ENCODE data around the gene GHRHR.

GHRHR gene

DNA sequence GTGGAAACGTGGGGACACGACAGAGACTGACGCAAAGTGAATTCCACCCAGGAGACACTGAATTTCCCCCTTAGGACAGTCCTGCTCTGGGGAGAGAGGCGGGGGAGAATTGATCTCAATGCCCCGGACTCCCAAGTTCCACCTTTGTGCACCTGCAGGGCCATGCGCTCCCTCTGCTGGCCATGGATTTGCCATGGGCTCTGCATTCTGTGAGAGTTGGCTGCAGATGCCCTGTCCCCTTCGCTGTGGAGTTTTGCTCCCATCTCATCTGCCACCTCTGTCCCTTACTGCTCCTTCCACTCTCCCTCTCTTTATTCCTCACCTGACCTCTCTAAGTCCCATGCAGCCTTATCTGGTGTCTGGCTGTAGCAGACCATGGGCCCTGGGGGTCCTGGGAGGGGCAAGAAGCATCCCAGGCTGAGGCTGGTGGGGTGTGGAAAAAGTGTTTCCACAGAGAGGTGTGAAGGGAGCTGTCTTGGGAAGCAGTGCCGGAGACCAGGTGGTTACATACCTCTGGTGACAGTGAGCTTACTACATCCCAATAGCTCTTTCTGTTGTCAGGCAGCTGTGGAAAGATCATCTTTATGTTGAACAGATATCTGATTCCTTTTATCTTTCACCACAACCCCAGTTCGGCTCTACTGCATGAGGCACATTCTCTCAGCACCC lies 14.3 kb downstream of the GHRHR start:
- no peak for TF ChIP-seq GATA3 (IDR thresholded peaks at IDR 0.05; ENCODE audit: low read depth, low read length)
- TF ChIP-seq GATA2 (IDR thresholded peaks at IDR 0.05; ENCODE audit: low read depth, low read length): no peak

DNA sequence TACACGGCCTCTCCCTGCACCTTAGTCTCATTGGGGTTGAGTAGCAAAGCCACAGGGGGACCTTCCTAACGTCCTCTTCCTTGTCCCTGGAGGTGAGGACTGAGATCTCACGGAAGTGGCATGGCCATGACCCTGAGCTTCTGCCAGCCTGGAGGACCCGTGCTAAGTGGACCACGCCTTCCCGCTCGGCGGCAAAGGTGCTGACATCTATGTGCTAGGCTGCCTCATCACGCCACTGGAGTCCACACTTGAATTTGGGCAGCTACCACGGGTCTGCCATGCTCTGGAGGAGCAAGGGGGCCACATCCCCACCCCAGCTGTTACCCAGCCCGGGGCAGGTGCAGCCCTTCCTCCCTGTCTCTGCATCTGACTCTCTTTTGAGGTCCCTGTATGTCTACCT lies 15.3 kb downstream of the GHRHR start:
- TF ChIP-seq GATA3 (IDR thresholded peaks at IDR 0.05; ENCODE audit: low read depth, low read length): no peak
- TF ChIP-seq GATA2 (IDR thresholded peaks at IDR 0.05; ENCODE audit: low read depth, low read length): no peak

DNA sequence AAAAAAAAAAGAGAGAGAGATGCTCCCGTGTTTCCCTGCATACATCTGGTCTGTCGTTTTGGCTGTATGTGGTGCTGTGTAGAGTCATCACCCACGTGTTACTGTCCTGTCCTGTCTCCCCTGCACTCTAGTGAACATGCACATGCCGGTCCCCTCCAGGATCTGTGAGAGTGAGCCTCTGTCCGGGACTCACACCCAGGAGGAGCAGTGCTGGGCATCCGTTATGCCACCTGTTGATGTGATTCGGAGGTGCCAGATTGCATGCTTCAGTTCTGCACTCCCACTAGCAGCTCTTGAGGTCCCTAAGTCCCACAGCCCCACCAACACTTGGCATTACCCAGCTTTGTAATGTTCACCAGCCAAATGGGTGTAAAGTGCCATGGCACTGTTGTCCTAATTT lies 16.4 kb downstream of the GHRHR start:
- TF ChIP-seq GATA3 (IDR thresholded peaks at IDR 0.05; ENCODE audit: low read depth, low read length) (no peak), GATA2 (IDR thresholded peaks at IDR 0.05; ENCODE audit: low read depth, low read length) (no peak)

DNA sequence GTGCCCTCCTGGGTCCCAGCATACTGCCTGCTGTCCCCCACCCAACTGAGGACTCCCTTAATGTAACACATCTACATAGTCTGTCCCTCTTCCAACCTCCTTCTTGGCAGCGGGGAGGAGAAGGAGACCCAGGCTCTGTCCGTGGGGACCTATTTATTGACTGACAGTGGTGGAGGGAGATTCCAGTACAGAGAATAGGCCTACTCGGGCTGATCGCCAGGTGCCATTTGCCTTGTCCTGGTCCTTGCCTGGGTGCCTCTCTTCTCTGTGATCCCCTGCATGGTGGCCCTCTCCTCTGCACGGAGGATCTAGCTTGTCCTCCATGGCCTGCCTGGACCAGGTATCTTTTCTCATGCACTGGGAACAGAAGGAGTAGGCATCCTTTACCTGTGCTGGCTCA lies 17.0 kb downstream of the GHRHR start:
- TF ChIP-seq GATA2 (IDR thresholded peaks at IDR 0.05; ENCODE audit: low read depth, low read length): no peak
- no peak for TF ChIP-seq GATA3 (IDR thresholded peaks at IDR 0.05; ENCODE audit: low read depth, low read length)

DNA sequence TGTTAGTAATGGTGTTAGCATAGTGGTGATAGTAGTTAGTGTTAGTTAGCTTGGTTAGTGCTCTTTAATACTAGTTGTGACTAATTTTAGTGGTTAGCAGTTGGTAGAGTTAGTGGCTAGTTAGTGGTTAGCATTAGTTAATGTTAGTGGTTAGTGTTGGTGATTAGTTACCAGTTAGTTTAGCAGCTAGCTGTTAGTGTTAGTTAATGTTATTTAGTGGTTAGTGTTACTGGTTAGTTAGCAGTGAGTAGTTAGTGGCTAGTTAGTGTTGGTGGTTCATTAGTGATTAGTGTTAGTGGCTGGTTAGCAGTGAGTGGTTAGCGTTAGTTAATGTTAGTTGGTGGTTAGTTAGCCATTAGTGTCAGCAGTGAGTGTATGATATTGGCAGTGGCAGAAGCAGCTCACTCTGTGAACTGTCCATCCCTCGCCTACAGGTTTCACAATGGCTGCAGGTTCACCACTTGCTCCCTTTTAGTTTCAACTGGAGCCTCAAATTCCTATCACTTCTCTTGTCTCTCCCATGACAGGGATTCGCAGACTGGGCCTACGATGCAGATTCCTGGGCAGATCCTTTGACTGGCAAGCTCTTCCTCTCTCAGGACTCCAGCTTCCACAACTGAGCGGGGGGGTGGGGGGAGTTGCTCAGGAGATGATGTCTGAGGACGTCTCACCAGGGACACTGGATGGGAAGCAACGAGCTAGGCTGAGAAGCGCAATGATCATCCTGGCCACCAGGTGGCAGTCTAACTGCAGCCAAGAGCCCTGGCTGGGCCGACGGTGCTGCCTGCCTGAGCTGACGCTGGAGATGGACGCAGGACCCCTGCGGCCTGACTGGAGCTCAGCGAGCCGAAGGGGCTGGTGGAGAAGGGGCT lies 19.5 kb downstream of the GHRHR start:
- TF ChIP-seq GATA3 (IDR thresholded peaks at IDR 0.05; ENCODE audit: low read depth, low read length) (no peak), GATA2 (IDR thresholded peaks at IDR 0.05; ENCODE audit: low read depth, low read length) (no peak)

DNA sequence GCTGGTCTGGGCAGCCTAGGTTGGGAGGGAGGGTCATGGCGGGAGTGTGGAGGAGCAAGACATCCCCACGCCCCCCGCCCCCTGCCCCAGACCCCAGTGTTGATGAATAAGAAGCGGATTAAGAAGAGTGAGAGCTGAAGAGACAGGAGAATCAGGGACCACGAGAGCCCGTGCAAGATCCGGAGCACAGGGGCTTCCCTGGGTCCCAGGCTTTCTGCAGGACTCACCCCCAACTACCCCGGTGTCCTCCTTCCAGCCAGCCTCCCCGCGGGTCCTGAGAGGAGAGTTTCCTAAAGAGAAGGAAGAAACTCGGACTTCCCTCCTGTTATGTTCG lies 20.1 kb downstream of the GHRHR start:
- no peak for TF ChIP-seq GATA3 (IDR thresholded peaks at IDR 0.05; ENCODE audit: low read depth, low read length)
- TF ChIP-seq GATA2 (IDR thresholded peaks at IDR 0.05; ENCODE audit: low read depth, low read length): no peak

DNA sequence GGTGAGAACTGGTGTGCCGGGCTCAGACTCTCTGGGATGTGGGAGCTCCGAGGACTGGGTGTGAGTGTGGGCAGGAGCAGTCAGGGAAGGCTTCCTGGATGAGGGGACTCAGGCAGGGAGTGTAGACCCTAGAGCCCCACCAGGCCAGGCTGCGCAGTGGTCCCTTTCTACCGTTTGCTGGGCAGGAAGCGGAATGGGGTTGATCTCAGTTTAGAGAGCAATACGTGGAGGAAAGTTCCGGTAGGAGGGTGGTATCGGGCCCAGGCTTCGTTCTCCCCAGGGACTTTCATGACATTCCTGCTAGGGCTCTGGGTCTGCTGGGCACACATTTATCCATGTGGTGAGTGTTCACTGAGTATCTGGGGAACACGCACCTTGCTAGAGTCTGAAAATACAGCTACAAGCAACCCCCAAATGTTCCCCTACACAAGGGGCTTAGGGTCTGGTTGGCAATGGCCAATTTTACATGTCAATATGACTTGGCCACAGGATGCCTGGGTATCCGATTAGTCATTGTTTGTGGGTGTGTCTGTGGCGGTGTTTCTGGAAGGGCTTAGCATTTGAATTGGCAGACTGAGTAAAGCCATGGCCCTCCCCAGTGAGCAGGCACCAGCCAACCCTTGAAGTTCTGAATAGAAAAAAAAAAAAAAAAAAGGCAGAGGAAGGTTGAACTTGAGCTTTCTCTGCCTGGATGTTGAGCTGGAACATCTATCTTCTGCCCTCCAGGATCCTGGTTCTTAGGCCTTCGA lies 20.8 kb downstream of the GHRHR start:
- no peak for TF ChIP-seq GATA2 (IDR thresholded peaks at IDR 0.05; ENCODE audit: low read depth, low read length)
- TF ChIP-seq GATA3 (IDR thresholded peaks at IDR 0.05; ENCODE audit: low read depth, low read length): no peak

DNA sequence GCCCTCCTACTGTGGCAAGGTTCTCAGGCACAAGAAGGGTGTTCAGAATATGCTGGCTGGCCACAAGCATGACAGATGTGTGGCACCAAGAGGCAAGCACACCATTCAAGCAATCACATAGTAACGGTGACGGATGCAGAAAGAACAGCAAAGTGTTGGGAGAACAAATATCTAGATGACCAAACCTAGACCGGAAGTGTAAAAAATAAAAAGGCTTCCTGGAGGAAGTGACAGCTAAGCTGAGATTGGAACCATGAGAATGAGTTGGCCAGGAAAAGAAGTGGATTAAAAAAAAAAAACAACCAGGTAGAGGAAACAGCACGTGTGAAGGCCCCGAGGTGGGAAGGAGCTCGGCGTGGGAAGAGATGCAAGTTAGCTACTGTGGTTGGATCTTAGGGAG lies 22.0 kb downstream of the GHRHR start:
- TF ChIP-seq GATA3 (IDR thresholded peaks at IDR 0.05; ENCODE audit: low read depth, low read length): no peak
- no peak for TF ChIP-seq GATA2 (IDR thresholded peaks at IDR 0.05; ENCODE audit: low read depth, low read length)

DNA sequence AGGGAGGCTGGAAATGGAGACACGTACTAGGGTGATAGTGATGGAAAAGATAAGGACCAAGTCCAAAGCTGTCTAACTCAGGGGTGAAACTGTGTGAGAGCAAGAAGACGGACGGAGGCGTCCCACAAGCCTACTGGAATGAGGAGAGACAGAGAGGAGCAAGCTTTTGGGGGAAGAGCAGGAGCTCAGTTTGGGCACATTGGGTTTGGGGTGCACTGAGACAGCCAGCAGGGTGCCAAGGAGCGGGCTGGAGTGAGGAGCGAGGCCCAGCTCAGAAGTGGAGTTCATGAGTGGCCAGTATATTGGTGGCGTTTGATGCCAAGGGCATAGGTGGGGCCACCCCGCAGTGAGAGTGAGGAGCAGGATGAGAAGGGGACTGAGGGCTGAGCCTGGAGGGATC lies 22.6 kb downstream of the GHRHR start:
- TF ChIP-seq GATA3 (IDR thresholded peaks at IDR 0.05; ENCODE audit: low read depth, low read length) (no peak), GATA2 (IDR thresholded peaks at IDR 0.05; ENCODE audit: low read depth, low read length) (no peak)

DNA sequence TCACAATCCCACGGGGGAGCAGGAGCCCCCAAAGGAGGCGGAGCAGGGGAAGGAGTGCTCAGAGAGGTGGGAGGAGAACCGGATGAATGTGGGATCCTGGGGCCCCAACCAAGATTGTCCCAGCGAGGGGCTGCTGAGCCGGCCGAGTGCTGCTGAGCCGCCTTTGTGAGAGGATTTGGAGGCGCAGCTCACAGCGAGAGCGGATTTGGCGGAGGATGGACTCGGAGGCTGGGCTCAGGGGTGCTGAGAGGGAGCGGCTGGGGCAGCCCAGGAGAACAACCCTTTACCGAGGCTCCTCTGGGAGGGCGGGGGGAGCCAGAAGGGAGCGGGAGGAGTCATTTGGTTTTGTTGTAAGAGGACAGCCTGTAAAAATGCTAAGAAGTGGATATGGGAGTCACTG lies 23.0 kb downstream of the GHRHR start:
- TF ChIP-seq GATA2 (IDR thresholded peaks at IDR 0.05; ENCODE audit: low read depth, low read length) (no peak), GATA3 (IDR thresholded peaks at IDR 0.05; ENCODE audit: low read depth, low read length) (no peak)

DNA sequence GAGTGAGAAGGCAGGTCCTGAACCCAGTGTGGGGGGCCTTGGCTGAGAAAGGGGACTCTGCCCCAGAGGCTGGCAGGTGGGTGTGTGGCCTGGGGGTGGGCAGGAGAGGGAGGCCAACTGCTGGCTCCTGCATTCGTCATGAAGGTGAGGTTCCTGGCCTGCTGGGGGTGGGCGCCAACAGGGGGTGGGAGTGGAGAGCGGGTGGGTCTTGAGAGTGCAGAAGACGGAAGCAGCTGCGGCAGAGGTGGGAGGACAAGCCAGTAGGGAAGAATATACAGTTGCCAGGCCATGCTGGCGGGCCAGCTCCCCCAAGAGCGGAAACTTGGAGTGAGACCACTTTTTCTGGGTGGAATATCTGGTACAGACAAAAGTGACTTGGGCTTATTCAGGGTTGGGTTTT lies 23.4 kb downstream of the GHRHR start:
- TF ChIP-seq GATA3 (IDR thresholded peaks at IDR 0.05; ENCODE audit: low read depth, low read length) (no peak), GATA2 (IDR thresholded peaks at IDR 0.05; ENCODE audit: low read depth, low read length) (no peak)

DNA sequence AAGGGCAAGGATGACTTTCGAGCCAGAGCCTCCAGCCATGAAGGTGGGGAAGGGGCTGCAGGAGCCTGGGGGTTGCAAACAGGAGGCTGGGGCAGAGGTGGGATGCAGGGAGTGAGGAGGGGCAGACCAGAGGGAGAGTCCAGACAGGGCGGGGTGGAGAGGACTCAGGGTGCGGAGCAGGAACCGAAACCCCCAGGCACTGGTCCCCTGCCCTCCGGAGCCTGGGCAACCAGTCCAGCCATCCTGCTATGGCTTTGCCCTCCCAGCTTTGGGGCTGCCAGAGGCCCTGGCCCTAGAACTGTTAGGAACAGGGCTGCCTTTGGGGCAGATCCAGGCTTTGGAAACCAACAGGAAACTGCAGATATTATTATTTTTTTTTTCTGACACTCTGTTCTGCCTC lies 24.2 kb downstream of the GHRHR start:
- TF ChIP-seq GATA3 (IDR thresholded peaks at IDR 0.05; ENCODE audit: low read depth, low read length) (no peak), GATA2 (IDR thresholded peaks at IDR 0.05; ENCODE audit: low read depth, low read length) (no peak)

DNA sequence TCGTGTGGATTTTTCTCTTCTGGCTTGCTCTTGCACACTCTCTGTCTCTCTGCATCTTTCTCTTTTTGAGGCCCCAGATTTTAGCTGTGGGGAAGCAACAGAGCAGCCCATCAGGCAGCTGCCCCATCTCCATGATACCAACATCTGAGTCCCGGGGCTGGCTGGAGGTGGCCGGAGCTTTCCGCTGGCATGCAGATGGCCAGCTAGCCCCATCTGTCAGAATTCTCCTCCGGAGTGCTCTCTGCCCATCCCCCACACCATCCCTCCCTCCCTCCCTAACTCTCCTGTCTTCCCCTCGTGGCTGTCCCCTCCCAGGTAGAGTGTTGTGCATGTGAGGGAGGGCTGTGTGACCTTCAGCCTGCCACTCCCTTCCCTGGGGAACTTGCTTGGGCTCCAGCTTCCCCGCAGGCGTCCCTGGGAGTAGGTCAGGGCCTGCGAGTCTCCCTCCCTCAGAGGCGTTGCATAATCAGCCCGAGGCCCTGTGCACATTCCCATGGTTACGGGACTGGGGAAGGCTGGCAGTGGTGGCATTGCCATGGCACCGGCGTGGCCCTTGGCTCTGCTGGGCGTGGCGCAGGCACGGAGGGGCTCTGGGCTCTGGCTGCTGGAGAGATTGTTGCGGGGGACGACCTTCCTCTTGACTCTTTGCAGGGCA lies 24.7 kb downstream of the GHRHR start:
- TF ChIP-seq GATA3 (IDR thresholded peaks at IDR 0.05; ENCODE audit: low read depth, low read length) (no peak), GATA2 (IDR thresholded peaks at IDR 0.05; ENCODE audit: low read depth, low read length) (no peak)

Measured in SH-SY5Y (cell line).